Inflammatory macrophage treated with lipopolysaccharide for 4 hours (primary cell): ENCODE data around the gene ARL6IP4.

Source experiments
- DNase-seq: peaks from one replicate; pipeline ENCODE4 v3.0.0-alpha.2; 2020

The ARL6IP4 gene

DNA sequence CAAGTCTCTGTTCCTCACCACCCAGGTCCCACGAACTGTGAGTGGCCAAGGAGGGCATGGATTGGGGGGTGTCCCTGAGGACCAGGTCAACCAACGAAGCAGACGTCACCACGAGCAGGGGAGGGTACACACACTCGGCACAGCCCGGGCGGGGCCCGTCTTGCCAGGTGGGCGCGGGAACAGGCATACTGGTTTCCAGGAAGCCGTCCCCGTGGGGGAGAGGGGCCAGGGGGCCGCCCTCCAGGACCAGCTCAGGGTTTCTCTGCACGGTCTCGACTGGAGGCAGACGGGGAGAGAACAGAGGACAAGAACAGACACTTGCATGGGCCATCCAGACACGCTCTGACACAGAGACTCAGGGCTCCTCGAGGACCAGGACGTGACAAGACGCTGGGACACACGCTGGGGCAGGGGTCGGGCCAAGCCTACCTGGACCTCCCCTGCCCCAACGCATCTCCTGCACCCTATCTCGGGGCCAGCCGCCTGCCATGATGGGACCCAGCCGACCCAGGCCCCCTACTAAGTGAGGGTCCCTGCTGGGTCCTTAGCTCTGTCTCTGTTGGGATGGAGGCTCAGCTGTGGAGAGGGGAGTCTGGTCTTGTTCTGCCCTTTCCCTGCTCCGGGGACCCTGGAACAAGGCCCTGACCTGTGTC lies 11.3 kb downstream of the ARL6IP4 start:
- DNase-seq: no peak

DNA sequence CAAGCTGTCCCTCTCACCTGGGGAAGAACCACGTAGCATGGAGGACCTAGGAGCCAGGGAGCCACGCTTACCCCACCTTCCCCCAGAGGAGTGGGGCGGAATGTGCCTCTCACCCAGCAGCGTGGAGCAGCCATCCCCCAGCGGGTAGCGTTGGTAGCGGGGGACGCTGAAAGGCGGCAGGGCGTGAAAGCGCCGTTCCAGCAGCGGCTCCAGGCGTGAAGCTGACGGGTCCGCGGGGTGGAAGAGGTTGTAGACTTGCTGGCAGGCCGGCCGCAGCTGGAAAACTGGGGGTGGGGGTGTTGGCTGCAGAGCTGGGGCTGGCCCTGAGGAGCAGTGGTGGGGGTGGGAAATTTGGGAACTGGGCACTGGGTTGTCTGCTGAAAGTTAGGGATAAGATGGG lies 11.9 kb downstream of the ARL6IP4 start:
- no peak for DNase-seq

DNA sequence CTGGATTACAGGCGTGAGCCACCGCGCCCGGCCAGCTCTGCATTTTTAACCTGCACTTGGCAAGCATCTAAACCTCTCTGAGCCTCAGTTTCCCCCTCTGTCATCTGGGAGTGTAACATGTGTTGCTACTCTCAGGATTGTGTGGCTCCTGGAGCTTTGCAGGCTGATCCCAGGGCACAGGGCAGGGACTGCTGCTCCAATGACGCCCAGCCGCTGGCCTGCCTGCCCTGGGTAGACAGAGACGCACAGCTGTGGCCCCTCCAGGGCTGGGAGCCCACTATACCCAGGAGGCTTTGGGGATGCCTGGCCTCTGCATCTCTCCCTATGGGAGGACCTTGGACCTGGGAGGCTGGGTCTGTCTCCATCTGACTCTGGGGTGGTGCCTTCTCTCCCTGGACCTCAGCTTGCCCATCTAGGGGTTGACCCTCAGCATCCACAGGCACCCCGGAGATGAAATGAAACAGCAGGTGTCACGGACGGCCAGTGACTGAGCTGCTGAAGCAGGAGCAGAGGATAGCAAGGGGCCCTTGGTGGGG lies 13.7 kb downstream of the ARL6IP4 start:
- no peak for DNase-seq

DNA sequence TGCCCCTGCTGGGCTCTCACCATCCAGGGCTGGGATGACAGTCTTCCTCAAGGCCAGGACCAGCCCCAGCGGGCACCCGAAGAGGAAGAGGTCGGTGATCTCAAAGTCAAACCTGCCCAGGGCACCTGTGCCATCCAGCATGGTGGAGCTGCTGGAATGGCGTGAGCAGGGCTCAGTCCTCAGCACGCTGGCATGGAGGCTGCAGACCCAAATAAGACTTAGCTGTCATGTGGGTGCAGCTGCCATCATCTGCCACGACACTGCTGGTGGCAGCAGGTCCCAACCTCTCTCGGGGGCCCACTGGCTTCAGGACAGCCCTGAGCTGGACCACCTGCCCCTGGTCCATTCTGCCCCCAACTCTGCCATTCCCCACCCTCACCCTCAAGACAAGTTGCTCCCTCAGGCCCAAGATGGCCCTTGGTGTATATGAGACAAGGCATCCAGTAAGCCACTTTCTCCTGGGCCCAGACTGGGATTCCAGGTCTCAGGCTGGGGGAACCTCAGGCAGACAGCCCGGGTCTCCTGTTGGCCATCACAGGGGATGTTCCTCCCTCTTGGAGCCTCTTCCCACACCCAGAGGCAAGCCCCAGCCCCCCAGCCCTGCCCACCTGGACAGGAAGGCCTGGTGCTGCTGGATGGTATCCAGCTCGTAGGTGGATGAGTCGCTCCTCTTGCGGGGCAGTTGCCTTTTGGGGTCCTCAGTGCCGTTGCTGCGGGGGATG lies 14.5 kb downstream of the ARL6IP4 start:
- DNase-seq: no peak

DNA sequence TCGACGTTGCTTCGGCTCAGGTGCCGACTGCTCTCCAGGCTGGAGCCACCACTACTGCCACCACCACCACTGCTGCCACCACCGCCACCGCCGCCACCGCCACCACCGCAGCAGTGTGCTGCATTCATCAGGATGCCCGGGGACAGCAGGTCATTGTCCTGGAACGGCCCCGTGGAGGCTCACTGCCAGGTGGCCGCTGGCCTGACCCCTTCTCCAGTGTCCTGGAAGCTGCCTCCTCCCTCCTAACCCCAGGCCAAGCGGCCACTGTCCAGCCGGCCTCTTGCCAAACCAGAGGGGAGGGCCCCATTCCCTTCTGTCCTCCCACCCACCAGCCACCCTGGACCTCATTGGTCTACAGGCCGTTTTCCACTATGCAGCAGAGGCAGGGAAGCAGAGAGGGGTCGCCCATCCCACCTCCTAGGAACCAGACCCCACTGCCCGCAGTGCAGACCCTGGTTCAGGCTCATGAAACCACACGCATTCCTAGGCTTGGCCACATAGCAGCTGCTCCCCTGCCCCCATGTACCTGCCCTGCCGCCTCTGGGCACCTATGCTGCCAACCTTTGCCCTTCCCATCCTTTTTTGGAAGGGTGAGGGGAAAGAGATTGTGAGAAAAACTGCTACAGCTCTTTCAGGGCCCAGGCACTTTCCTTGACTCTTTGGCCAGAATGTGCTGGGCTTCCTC lies 15.2 kb downstream of the ARL6IP4 start:
- DNase-seq: no peak

DNA sequence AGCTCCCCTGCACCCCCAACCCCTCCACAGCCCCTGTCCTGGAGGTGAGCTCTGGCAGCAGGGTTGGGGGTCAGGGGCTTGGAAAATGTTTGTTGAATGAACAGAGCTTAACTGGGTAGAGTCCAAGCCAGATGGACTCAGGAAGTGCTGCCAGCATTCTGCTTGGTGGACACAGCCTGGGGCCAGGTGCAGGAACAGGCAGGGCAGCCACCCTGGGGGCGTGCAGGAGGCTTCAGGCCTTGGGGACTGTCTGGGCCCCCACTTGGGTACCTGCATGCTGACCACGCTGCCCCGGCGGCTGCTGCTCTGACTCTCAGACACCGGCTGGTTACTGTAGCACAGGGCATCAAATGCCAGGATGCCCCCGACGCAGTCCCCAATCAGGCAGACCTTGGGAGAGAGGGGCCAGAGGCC lies 15.7 kb downstream of the ARL6IP4 start:
- no peak for DNase-seq

DNA sequence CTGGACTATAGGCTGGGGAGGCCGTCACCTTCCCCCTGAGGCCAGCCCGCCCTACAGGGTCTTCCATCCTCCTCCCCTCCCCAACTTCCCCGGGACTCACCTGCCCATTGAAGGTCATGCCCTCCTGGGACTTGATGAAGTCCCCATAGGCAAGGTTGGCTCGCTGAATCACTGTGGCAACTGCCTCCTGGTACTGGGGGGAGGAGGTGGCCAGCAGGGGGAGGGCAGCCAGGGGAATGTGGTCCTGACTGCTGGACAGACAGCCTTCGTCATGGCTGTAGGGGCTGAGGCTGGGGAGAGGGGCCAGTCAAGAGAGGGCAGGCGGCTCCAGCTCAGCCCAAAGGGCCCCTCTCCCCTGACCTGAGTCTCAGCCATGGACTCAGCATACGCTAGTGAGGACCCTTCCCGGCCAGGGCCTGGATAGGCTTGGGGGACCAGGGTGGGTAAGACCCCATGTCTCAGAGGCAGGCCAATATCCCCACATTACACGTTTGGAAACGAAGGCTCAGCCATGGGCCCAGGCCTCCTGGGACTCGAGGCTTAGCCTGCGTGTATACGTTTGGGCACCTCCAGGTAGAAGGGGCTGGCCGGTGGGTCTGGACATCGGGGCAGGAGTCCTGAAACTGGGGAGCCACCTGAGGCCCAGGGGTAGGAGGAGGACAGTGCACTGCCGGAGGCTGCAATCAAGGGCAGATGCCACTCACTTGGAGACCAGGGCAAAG lies 16.3 kb downstream of the ARL6IP4 start:
- DNase-seq: no peak

- no peak for DNase-seq
Observed at GRCh38 chr12:122997343-122998250, 17.1 kb downstream of the ARL6IP4 start.

GRCh38 chr12:122998316-122998715 lies 17.8 kb downstream of the ARL6IP4 start:
- no peak for DNase-seq

DNA sequence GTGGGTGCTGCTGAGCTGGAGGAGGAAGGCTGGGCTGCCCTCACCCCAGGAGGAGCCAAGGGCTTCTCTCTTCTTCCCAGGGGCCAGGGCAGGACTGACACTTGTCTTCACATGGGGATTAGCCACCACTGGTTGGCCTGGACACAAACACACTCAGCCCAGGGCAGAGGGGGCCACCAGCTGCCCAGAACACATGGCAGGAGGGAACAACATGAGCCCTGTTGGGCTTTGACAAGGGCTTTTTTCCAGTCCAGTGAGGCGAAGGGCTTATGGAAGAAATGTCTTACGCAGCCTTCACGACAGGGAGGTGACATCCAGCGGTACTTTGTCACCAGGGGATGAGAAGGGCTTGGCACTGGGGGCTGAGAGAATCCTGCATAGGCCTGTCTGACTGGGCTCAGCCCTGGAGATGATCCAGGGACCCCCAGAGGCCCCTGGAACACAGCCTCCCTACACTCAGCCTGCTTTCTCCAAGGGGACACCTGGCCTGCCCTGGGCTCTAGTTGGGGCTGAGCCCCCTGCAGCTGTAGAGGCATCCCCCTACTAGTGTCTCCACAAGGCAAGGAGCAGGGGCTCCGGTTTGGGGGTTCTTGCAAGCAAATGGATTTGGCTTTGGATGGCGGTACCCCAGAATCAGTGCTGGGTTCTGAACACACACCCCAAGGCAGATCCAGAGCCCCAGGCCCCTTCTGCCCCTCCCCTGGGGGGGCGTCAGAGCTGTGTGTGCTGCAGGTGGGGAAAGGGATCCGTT lies 18.9 kb downstream of the ARL6IP4 start:
- no peak for DNase-seq

- DNase-seq: no peak
Observed at GRCh38 chr12:122999986-123000420, 19.5 kb downstream of the ARL6IP4 start.

DNA sequence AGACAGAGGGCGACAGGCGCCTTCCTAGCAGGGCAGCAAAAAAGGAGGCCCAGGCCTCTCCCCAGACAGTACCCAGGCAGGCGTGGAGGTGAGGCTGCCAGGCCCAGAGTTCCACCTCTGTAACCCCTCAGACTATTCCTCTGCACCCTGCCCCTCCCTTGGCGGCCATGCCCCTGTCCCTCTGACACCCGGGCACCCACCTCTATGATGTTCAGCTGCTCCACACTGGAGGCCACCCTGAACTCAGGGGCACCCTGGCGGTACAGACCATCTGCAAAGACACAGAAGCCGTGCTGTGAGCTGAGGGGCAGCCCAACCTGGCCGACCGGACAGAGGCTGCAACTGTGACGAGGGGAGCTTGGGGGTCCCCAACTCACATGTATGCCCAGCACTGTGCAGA lies 20.1 kb downstream of the ARL6IP4 start:
- no peak for DNase-seq

DNA sequence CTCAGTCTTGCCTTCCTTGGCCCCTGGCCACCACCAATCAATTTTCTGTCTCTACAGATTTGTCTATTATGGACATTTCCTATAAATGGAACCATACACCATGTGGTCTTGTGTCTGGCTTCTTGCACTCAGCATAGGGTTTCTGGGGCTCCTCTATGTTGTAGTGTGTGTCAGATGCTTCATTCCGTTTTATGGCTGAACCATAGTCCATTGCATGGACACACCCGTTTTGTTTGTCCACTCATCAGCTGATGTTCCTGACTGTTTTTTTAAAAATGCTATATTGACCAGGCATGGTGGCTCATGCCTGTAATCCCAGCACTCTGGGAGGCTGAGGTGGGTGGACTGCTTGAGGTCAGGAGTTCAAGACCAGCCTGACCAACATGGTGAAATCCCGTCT lies 21.0 kb downstream of the ARL6IP4 start:
- DNase-seq: no peak

GRCh38 chr12:123003257-123003656 lies 22.8 kb downstream of the ARL6IP4 start:
- DNase-seq: no peak

GRCh38 chr12:123004287-123004686 lies 23.8 kb downstream of the ARL6IP4 start:
- DNase-seq: no peak

DNA sequence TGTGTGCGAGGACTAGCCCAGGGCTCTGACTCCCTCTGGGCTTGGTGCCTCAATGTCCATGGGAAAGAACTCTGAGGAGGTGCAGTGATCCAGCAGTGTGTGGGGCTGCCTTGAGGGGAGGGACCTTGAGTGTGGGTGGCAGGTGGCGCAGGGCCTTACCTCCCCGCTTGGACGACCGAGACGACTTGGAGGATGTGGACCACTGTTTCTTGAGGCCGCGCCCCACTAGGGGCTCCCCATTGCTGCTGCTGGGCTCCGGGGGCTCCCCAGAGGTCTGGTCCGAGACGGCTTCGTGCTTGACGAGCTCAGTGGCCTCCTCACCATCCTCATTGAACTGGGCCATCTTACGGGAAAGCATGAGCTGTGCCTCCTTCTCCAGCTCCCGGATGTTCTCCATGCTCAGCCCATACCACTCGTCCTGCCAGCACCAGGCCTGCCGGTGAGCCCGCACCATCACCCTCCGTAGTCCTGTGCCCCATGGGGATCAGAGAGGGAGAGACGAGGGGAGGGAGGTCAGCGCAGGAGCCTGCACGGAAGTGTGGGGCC lies 24.7 kb downstream of the ARL6IP4 start:
- DNase-seq: no peak

- no peak for DNase-seq
Observed at GRCh38 chr12:123006977-123007376, 26.5 kb downstream of the ARL6IP4 start.

GRCh38 chr12:123010110-123010509 lies 29.6 kb downstream of the ARL6IP4 start:
- DNase-seq: no peak

DNA sequence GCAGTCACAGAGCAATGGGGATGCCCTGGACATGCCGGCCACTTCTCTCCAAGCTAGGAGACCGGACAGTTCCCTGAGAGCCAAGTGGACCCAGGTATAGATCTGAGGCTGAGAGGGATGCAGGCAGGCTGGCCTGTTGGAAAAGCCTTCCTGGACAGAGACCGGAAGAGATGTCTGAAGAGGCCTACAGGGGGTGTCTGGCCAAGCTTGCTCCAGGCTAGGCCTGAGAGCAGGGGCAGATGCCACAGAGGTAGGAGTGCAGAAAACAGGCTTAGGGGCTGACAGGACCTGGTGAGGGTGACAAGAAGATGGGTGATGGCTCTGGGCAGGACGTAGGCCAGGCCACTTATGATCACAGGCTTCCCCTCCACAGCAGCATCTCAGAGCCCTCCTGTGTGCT lies 30.2 kb downstream of the ARL6IP4 start:
- no peak for DNase-seq

DNA sequence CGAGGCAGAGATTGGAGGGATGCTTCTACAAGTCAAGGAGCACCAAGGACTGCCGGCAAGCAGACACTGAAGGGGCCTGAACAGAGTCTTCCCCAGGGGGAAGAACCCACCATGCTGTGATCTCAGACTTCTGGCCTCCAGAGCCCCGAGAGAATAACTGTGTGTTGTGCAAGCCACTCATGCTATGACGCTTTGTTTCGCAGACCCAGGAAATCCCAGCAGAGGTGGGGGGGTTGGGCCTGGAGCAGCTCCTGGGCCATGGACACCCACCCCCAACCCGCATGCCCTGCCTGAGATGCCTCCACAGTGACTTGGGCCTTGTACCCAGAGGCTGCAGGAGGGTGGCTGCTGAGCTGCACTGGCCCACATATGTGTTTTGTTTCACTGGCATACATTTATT lies 31.2 kb downstream of the ARL6IP4 start:
- no peak for DNase-seq
